ENCODE results near the gene BNC2. TPM values are rescaled to one million over a fixed set of nuclear protein-coding genes. Genes with fewer than 3 reads are reported as not detected.

The BNC2 gene
- polyA plus RNA-seq, 1 donor, result 4.6 TPM

GRCh38 chr9:16869131-16869881 is 1.2 kb downstream of the BNC2 start:
- DNase-seq (ENCODE audit: low read depth), result no peak

GRCh38 chr9:16868701-16869100 is 1.8 kb downstream of the BNC2 start:
- no peak for DNase-seq (ENCODE audit: low read depth)

- no peak for DNase-seq (ENCODE audit: low read depth)
These were observed 2.7 kb downstream of the BNC2 start for GRCh38 chr9:16867576-16868311.

- no peak for DNase-seq (ENCODE audit: low read depth)
These were observed 3.9 kb downstream of the BNC2 start for GRCh38 chr9:16866587-16866986.

GRCh38 chr9:16864649-16865434 is 5.6 kb downstream of the BNC2 start:
- no peak for DNase-seq (ENCODE audit: low read depth)

- DNase-seq (ENCODE audit: low read depth), result no peak
These were observed 22.3 kb downstream of the BNC2 start for GRCh38 chr9:16848179-16848578.

GRCh38 chr9:16846986-16847385 is 23.5 kb downstream of the BNC2 start:
- DNase-seq (ENCODE audit: low read depth), result no peak

GRCh38 chr9:16846367-16846766 is 24.1 kb downstream of the BNC2 start:
- no peak for DNase-seq (ENCODE audit: low read depth)

- DNase-seq (ENCODE audit: low read depth), result no peak
These were observed 35.7 kb downstream of the BNC2 start for GRCh38 chr9:16834817-16835216.

GRCh38 chr9:16833296-16833835 is 37.1 kb downstream of the BNC2 start:
- DNase-seq (ENCODE audit: low read depth), result no peak

- no peak for DNase-seq (ENCODE audit: low read depth)
These were observed 38.4 kb downstream of the BNC2 start for GRCh38 chr9:16832101-16832500.

- DNase-seq (ENCODE audit: low read depth), result no peak
These were observed 39.7 kb downstream of the BNC2 start for GRCh38 chr9:16830806-16831205.

- peak; percentile 25 for DNase-seq (ENCODE audit: low read depth)
These were observed 41.9 kb downstream of the BNC2 start for GRCh38 chr9:16828340-16829281.

- no peak for DNase-seq (ENCODE audit: low read depth)
These were observed 44.4 kb downstream of the BNC2 start for GRCh38 chr9:16825971-16826625.

- no peak for DNase-seq (ENCODE audit: low read depth)
These were observed 45.1 kb downstream of the BNC2 start for GRCh38 chr9:16825331-16825725.

GRCh38 chr9:16824545-16825330 is 45.7 kb downstream of the BNC2 start:
- DNase-seq (ENCODE audit: low read depth), result no peak

- DNase-seq (ENCODE audit: low read depth), result no peak
These were observed 46.6 kb downstream of the BNC2 start for GRCh38 chr9:16823906-16824305.

- DNase-seq (ENCODE audit: low read depth), result no peak
These were observed 49.1 kb downstream of the BNC2 start for GRCh38 chr9:16821344-16821743.

- DNase-seq (ENCODE audit: low read depth), result no peak
These were observed 53.0 kb downstream of the BNC2 start for GRCh38 chr9:16817514-16817913.

GRCh38 chr9:16817002-16817401 is 53.5 kb downstream of the BNC2 start:
- no peak for DNase-seq (ENCODE audit: low read depth)
